Fibroblast of pulmonary artery (primary cell): ENCODE measurements around the gene ABCC9.
A peak's percentile ranks its signal among the peaks of the same experiment; 100 is the strongest.

Experiments used
- DNase-seq: peaks from one replicate; pipeline ENCODE4 v3.0.0-alpha.2; 2010; ENCODE audit warnings: low read depth
- H3K4me3 ChIP-seq: replicated peaks from 2 replicates; pipeline ENCODE4 v1.5.1; 2011; ENCODE audit warnings: low read depth, mild to moderate bottlenecking, control low read depth, low read length, moderate library complexity
- TF ChIP-seq, protein P1 (sequence below): IDR thresholded peaks from 2 replicates; pipeline ENCODE4 v1.5.1; 2011; ENCODE audit warnings: mild to moderate bottlenecking, control low read depth, low read length, inconsistent platforms; ENCODE audit errors: missing control alignments

Gene ABCC9

DNA sequence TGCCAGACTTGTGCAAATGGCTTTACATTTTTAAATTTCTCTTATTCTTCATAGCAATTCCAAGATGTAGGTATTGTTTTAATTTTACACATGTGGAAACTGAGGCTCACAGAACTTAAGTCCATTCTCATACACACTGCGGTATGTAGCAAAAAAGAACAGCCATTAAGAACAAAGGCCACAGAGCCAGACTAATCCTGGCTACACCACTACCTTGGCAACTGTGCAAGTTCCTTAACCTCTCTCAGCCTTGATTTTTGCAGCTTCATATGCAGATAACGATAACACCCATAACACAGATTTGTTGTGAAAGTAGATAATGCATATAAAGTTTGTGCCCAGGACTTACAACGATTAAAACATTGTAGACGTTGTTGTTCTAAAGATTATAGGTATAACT, 81.1 kb downstream of the ABCC9 start:
- TF ChIP-seq, protein P1, sequence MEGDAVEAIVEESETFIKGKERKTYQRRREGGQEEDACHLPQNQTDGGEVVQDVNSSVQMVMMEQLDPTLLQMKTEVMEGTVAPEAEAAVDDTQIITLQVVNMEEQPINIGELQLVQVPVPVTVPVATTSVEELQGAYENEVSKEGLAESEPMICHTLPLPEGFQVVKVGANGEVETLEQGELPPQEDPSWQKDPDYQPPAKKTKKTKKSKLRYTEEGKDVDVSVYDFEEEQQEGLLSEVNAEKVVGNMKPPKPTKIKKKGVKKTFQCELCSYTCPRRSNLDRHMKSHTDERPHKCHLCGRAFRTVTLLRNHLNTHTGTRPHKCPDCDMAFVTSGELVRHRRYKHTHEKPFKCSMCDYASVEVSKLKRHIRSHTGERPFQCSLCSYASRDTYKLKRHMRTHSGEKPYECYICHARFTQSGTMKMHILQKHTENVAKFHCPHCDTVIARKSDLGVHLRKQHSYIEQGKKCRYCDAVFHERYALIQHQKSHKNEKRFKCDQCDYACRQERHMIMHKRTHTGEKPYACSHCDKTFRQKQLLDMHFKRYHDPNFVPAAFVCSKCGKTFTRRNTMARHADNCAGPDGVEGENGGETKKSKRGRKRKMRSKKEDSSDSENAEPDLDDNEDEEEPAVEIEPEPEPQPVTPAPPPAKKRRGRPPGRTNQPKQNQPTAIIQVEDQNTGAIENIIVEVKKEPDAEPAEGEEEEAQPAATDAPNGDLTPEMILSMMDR: no peak
- no peak for DNase-seq
- no peak overlapping the region for H3K4me3 ChIP-seq

DNA sequence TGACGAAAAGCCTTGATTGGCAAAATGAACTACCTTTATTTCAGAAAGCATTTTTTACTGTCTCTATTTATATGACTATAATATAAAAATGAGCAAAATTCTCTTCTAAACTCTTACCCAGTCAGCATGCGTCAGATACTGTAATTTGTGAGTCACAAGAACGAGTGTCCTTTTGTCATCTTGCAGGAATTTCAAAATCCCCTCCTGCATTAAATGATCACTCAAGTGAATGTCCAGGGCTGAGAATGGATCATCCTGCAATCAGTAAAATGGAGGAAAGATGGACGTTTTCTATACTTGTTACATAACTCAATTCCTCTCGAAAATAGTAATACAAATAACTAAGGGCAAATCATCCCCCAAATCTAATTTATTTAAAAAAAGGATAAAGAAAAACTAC, 89.0 kb downstream of the ABCC9 start:
- H3K4me3 ChIP-seq: no peak overlapping the region
- peak; percentile 35 for DNase-seq
- TF ChIP-seq, protein P1: no peak

DNA sequence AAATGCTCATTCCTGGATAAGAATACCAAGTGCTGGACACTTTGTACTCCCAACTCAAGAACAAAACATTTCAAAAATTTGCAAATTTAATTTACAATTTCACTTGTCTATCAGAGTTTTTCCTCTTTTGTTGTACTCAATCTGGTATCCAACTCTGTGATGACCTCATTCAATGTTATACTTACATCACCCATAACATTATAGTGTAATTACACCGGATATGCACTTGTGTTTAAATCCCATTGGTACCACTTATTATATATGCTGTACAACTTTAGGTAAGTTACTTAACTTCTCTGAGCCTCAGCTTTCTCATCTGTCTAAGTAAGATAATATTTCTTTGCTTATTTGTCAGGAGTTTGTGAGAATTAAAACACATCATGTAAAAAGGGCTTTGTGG, 90.1 kb downstream of the ABCC9 start:
- TF ChIP-seq, protein P1: no peak
- no peak overlapping the region for H3K4me3 ChIP-seq
- DNase-seq: no peak

DNA sequence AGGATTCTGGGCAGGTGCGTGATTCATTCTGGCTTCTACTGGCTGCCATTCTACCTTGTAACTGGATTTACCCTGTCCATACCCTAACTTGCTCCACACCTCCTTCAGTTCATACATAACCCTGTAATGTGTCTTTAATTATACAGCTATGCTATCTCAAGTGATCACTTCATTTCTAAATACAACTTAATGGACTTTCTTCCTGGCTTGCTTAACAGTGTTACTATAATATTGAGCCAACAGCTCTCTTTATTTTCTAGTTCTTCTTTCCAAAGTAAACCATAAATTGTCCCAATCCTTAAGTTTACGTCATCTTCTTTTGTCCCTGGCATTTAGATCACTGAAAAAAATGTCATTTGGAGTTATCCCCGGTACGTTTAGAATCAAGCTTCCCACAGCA, 90.8 kb downstream of the ABCC9 start:
- H3K4me3 ChIP-seq: no peak overlapping the region
- TF ChIP-seq, protein P1: no peak
- no peak for DNase-seq

DNA sequence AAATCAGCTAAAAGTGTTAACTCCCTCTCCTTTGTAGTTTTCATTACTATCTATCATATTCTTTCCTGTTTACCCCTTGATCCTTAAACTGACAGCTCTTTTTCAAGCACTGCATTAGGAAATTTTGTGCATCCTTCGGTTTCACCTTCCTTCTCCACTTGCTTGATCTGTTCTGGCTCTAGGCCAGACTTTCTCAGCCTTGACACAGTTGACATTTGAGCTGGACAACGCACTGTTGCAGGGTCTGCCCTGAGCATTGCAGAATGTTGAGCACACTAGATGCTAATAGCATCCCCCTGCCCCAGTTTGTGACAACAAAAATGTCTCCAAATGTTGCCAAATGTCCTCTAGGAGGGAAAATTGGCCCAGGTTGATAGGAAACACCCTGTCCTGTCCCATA, 91.3 kb downstream of the ABCC9 start:
- TF ChIP-seq, protein P1: no peak
- no peak overlapping the region for H3K4me3 ChIP-seq
- DNase-seq: no peak

DNA sequence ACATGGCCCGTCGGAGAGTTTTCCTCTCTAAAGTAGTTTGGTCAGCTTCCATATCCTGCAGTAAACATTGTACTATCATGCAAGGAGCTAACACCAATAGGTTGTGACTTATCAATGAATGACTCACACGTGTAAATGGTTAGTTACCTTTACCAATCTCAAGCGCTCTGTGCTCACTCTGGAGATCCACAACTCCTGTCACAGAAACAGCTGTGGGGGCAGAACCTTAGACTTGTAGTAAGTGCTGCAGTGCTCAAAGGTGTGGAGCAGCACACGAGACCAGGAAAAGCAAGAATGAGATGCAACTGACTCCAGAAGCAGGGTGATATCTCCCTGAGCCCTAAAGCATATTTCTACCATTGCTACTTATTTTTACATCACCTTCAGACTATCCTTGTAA, 93.0 kb downstream of the ABCC9 start:
- TF ChIP-seq, protein P1: no peak
- no peak overlapping the region for H3K4me3 ChIP-seq
- DNase-seq: no peak

DNA sequence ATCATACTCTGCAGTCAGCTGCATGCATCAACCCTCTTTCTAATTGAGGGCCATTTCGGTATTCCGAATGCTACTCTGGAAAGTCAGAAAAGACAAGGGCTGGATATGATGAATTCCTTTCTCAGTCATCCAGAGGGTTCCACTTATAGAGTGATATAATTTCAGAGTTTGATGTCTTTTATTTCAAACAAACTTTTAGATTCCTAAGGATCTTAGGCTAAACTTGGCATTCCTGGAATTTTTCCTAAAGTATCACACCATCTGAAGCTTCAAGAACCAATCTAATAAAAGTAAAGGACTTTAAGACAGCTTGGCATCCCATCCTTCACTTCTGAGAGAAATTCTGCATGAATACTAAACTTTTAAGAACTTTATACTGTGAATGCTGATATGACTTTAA, 97.4 kb downstream of the ABCC9 start:
- H3K4me3 ChIP-seq: no peak overlapping the region
- no peak for DNase-seq
- TF ChIP-seq, protein P1: no peak
